Tibial artery (tissue), 4 donors: ENCODE data around the gene TNS3.

ENCODE experiments used
- DNase-seq, 2 donors: peaks; one replicate each; pipeline ENCODE4 v3.0.0-alpha.2; 2019
- H3K27ac ChIP-seq, 2 donors: fragments of 200-600 bp; sonication (generic) in 1 of 2; 1 replicate in 1 of 2; 2 replicates in 1 of 2; pipeline ENCODE4 v1.5.1; 2018 to 2019; ENCODE audit warnings: mild to moderate bottlenecking in 1 of 2
- H3K27me3 ChIP-seq, 2 donors: fragments of 200-600 bp; sonication (generic) in 1 of 2; one replicate each; pipeline versions ENCODE4 v1.5.1 to v1.6.0; 2016 to 2019
- H3K36me3 ChIP-seq, 3 donors: fragments of 200-600 bp; sonication (generic) in 2 of 3; one replicate each; pipeline ENCODE4 v1.5.1; 2016 to 2019; ENCODE audit warnings: mild to moderate bottlenecking in 2 of 3
- H3K4me1 ChIP-seq, 4 donors: fragments of 200-600 bp; sonication (generic) in 2 of 4; 1 replicate in 3 of 4; 2 replicates in 1 of 4; pipeline ENCODE4 v1.5.1; 2016 to 2019
- H3K4me3 ChIP-seq, 2 donors: fragments of 200-600 bp; sonication (generic) in 1 of 2; 1 replicate in 1 of 2; 2 replicates in 1 of 2; pipeline ENCODE4 v1.5.1; 2018 to 2019; ENCODE audit warnings: mild to moderate bottlenecking in 2 of 2
- H3K9me3 ChIP-seq, 3 donors: fragments of 200-600 bp; sonication (generic) in 1 of 3; one replicate each; pipeline ENCODE4 v1.5.1; 2016 to 2019
- CTCF ChIP-seq, 2 experiments: fragments of 200-600 bp in 1 of 2; fragments of 450-650 bp in 1 of 2; IDR thresholded peaks; one replicate each; pipeline ENCODE4 v1.5.1; 2017 to 2019; ENCODE audit warnings: antibody characterized with exemption in 2 of 2, mild to moderate bottlenecking in 1 of 2, moderate library complexity in 1 of 2
- intact Hi-C: fragments of 100-400 bp; cut with DNase I; formaldehyde crosslinking; loops from one replicate; pipeline ENCODE4 v1.15.0; 2023; ENCODE audit warnings: low total_unique reads

The TNS3 gene

GRCh38 chr7:47362984-47363383 lies 218.9 kb downstream of the TNS3 start:
- Histone ChIP-seq H3K27me3 (no peaks in the 10 kb centered on the region), H3K4me3 (no peak overlapping the region), H3K27ac (no peak overlapping the region), H3K4me1 (peaks cover 0 to 11% (median 0%) of the 10 kb centered on the region in 4 donors), H3K9me3 (no peaks in the 10 kb centered on the region), H3K36me3 (peaks cover 7 to 18% (median 16%) of the 10 kb centered on the region in 3 donors)
- DNase-seq: no peak
- intact Hi-C loops: no loop called here
- TF ChIP-seq CTCF (IDR thresholded peaks at IDR 0.05): no peak

GRCh38 chr7:47361746-47362215 lies 220.1 kb downstream of the TNS3 start:
- no peak for TF ChIP-seq CTCF (IDR thresholded peaks at IDR 0.05)
- DNase-seq: no peak
- H3K4me3 ChIP-seq: no peak overlapping the region
- no peaks in the 10 kb centered on the region for H3K9me3 ChIP-seq
- H3K27me3 ChIP-seq: no peaks in the 10 kb centered on the region
- H3K27ac ChIP-seq: no peak overlapping the region
- intact Hi-C loops: no loop called here
- H3K4me1 ChIP-seq: peaks cover 0 to 11% (median 0%) of the 10 kb centered on the region in 4 donors
- peaks cover 0 to 8% (median 4%) of the 10 kb centered on the region in 3 donors for H3K36me3 ChIP-seq

GRCh38 chr7:47361236-47361635 lies 220.7 kb downstream of the TNS3 start:
- no peak overlapping the region for H3K27ac ChIP-seq

GRCh38 chr7:47360301-47360900 lies 221.5 kb downstream of the TNS3 start:
- Histone ChIP-seq H3K9me3 (no peaks in the 10 kb centered on the region), H3K4me1 (peaks cover 0 to 11% (median 0%) of the 10 kb centered on the region in 4 donors), H3K27me3 (no peaks in the 10 kb centered on the region), H3K27ac (no peak overlapping the region), H3K4me3 (no peak overlapping the region), H3K36me3 (no peaks in the 10 kb centered on the region)
- intact Hi-C loops: no loop called here
- no peak for TF ChIP-seq CTCF (IDR thresholded peaks at IDR 0.05)
- no peak for DNase-seq

More at GRCh38 chr7:47361236-47361635, 220.7 kb downstream of the TNS3 start:
- Histone ChIP-seq H3K9me3 (no peaks in the 10 kb centered on the region), H3K36me3 (peaks cover 0 to 3% (median 0%) of the 10 kb centered on the region in 3 donors), H3K4me3 (no peak overlapping the region), H3K4me1 (peaks cover 0 to 11% (median 0%) of the 10 kb centered on the region in 4 donors), H3K27me3 (no peaks in the 10 kb centered on the region)
- no peak for TF ChIP-seq CTCF (IDR thresholded peaks at IDR 0.05)
- no peak for DNase-seq
- intact Hi-C loops: no loop called here

GRCh38 chr7:47358944-47359588 lies 222.8 kb downstream of the TNS3 start:
- H3K36me3 ChIP-seq: no peaks in the 10 kb centered on the region
- no peak overlapping the region for H3K27ac ChIP-seq
- no peak overlapping the region for H3K4me3 ChIP-seq
- intact Hi-C loops: no loop called here
- no peak for DNase-seq
- TF ChIP-seq CTCF (IDR thresholded peaks at IDR 0.05): no peak
- no peaks in the 10 kb centered on the region for H3K9me3 ChIP-seq
- peaks cover 0 to 11% (median 0%) of the 10 kb centered on the region in 4 donors for H3K4me1 ChIP-seq
- no peaks in the 10 kb centered on the region for H3K27me3 ChIP-seq
